Iris pigment epithelial cell (primary cell): ENCODE data around the gene PTPN13.

Experiments used
- DNase-seq: peaks from one replicate; pipeline ENCODE4 v3.0.0-alpha.2; 2011; ENCODE audit warnings: low read depth

The PTPN13 gene

GRCh38 chr4:86587381-86588140 lies 6.6 kb upstream of the PTPN13 start:
- DNase-seq: no peak

DNA sequence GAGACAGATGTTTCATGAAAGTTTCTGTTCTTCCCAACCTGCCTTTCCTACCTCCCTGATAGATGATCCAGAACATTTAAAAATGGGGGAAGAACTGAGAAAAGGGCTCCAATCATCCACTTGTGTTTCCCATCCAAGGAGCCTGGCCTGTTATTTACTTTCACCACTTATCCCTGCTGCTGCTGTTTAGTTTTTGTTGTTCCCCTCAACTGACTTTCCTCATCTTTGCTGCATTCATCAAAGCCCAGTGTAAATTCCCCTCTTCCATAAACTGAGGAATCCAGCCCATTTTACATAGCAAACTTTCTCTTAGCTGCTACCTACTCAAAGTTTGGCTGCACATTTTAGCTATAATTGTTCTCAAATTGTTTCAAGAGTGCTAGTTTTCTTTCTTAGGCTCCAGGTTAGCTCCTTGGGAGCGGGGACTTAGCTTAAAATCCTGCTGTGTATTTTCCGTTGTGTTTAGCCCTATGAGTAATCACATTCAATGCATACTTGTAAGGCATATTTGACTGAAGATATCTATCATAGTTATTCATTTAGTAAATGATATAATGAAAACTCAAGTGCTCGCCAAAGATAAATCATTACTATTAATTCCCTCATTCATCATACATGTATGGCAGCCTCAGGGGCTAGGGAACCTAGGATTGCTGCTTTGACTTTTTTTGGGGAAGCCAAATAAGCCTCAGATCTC lies 1.4 kb upstream of the PTPN13 start:
- peak; percentile 72 for DNase-seq

DNA sequence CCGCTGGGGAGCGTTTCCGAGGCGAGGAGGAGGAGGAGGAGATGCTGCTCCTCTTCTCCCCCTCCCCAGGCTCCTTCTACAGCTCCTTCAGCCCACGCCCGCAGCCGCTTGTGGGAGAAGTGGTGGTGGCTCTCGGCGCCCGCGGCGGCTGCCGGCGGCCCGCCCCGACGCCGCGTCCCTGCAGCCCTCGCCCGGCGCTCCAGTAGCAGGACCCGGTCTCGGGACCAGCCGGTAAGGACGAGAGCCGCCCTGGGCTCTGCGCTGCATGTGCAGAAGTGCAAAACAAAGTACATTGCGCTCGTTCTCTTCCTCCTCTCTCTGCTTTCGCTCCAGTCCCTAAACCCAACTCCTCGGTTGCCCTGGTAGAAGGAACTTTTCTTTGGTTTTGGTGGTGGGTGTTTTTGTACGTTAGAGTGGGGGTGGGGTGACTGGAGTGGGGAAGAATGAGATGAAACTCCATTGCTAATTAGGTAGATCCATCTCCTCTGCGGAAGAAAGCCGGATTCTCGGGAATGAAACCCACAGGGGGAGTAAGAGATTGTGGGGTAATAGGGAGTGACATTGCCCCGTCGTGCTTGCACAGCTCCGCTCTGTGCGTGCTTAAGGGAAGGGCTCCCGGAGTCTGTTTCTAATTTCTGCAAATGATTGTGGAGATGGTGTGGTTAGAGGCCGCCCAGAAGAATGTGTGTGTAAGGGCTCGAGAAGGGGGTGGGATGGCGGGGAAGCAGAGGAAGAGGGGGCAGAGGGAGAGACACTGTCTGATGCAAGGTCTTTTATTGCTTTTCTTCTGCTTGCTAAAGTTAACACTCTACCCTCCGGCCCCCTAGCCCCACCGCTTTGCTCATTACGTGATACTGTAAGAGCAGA lies 677 bp downstream of the PTPN13 start:
- peak; percentile 84 for DNase-seq

DNA sequence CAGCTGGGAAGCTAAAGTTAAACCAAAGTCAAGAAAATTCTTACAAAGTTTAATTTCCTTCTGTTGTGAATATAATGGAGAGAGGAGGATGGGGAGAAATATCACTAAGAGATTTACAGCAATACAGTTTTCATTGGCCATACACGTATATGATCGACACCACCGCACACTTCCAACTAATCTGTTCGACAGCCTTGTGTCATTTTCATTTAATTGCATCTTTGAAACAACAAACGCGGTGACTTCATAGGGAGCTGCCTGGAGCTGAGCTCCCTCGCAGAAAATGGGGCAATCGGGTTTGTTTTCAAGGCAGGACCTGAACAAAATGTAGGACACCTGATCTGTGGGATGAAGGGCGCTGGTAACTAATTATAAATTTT lies 1.3 kb downstream of the PTPN13 start:
- DNase-seq: peak; percentile 65

DNA sequence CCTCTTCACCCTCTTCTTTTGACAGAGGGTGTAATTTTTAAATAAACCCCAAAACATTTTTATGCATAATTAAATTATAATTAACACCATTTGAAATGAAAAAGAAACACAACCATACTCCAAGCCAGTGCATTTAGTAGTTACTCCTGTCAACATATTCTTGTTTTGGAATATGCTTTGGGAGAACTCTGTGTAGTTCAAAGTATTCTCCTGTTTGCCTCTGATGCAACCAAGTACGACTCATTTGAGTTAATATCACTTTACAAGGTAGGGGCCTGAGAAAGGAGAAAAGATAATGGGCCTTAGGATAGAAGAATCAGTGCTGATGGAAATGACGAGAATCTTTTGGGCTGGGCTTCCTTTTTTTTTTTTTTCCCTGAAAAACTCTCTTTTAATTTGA lies 2.7 kb downstream of the PTPN13 start:
- peak; percentile 42 for DNase-seq

DNA sequence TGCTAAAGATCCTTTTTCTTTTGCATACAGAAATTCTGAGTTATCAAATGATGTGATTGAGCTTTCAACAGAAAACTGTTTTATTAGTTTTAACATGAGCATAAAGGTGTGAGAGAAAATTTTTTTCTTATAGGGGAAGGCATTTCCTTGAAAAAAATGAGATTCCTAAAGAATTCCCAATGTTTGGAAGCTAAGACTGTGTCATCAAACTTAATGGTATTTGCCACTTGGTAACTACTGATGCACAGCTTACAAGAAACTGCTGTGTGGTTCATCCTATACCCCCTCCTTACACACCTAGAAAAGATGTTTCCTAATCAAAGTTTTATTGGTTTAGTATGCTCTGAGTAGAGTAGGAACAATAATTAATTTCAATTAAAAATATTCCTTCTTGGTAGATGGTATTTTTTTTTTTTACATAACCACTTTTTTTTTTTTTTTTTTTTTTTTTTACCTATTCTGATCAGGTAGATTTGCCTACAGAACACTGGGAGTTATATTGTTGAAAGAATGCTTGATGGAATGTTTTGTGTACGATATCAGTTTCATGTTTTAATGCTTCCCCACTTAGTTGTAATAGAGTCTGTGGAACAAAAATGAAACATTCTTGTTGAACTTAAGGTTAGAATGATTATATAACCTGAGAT lies 6.0 kb downstream of the PTPN13 start:
- DNase-seq: no peak

- DNase-seq: no peak
Observed at GRCh38 chr4:86603311-86603885, 9.3 kb downstream of the PTPN13 start.

- no peak for DNase-seq
Observed at GRCh38 chr4:86606809-86607208, 12.7 kb downstream of the PTPN13 start.

- DNase-seq: no peak
Observed at GRCh38 chr4:86608757-86609375, 14.8 kb downstream of the PTPN13 start.

GRCh38 chr4:86611757-86612156 lies 17.6 kb downstream of the PTPN13 start:
- DNase-seq: no peak

DNA sequence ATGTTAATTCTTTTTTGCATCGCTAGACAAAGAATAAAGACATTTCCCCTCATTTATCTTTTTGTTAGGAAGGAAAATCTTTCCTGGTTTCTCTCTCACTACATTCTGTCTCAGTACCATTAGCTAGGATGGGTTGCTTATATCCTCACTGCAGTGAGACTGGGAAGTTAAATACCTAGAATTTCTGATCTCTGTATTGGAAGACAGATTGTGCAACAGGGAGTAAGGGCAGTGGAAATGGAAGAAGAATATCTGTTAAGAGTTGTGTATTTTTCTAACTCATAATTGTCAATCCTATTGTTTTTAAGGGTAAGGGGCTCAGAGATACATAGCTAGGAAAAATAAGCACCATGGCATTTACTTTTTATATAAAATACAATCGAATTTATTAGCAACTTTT lies 19.6 kb downstream of the PTPN13 start:
- DNase-seq: peak; percentile 32

- DNase-seq: no peak
Observed at GRCh38 chr4:86614865-86615264, 20.8 kb downstream of the PTPN13 start.

DNA sequence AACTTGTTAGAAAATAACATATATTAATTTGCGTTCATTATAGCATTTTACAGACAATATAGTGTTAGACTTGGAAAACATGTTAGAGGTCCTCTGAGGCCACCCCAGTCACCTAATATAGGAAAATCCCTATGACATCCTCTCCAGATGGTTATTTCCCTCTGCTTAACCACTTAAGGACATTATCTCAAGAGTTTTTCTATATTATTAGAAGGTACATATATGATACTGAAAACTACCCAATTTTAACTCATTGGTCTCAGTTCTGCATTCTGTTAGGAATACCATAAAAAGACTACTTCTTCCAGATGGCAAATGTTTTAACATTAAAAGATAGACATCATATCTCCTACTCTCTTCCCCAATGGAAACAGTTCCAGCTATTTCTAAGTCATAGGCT lies 21.4 kb downstream of the PTPN13 start:
- no peak for DNase-seq

DNA sequence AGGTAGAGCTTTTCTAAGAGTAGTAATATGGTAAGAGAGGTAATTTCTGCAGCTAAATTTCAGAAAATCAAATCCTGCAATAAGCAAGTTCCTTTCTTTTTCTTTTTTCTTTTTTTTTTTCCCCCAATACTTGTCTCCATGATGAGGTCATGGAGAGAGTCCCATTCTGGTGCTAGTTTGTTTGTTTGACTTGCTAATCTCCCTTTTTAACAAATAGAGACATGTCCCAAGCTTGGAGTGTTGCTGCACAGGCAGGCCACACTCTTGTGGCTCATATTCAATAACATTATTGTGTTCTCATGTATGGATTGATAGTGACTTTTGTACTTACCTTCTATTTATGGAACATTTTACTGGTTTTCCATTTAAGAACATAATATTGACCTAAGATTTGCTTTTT lies 25.5 kb downstream of the PTPN13 start:
- DNase-seq: no peak

DNA sequence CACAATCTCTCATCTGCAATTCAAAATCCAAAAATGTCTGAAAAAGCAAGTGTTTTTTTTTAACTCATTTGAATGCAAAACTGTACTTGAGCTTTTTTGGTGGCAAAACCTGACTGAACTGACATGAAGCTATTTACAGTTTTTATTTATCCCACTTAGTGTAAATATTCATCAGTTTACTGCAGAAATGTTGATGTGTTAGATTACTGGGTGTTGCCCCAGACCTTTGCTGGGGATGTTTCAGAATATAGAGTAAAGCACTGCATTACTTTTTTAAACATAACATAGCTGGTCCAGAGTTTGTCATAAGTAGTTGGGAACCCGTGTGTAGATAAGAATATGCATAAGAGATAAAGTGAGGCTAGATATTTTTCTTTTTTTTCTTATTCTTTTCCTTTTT lies 27.3 kb downstream of the PTPN13 start:
- DNase-seq: no peak

GRCh38 chr4:86626066-86626465 lies 32.0 kb downstream of the PTPN13 start:
- DNase-seq: no peak

- DNase-seq: no peak
Observed at GRCh38 chr4:86627462-86628135, 33.5 kb downstream of the PTPN13 start.

GRCh38 chr4:86630629-86631028 lies 36.5 kb downstream of the PTPN13 start:
- DNase-seq: no peak

GRCh38 chr4:86631166-86631565 lies 37.1 kb downstream of the PTPN13 start:
- no peak for DNase-seq

DNA sequence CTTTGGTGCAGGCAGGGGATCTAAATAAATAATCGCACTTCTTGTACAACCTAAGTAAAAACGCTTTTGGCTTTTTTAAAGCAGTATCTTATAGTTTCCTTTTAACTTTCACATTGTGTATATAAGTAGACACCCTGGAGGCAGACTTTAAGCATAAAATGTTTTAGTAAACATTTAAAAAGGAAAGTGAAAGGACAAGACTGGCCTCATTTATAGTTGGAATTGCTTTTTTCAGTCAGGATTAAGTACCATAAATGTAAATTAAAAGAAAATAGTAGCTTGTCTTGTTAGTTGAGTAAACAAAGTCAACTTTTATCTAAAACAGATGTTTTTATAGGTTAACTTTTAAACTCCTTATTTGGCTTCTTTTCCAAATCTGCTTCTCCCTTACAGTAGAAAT lies 39.7 kb downstream of the PTPN13 start:
- DNase-seq: peak; percentile 30

- peak; percentile 44 for DNase-seq
Observed at GRCh38 chr4:86640469-86640868, 46.4 kb downstream of the PTPN13 start.
